Activated naive CD8-positive, alpha-beta T cell treated with anti-CD3 and anti-CD28 coated beads, Interleukin-2, amount 10 ng/mL, durations not matched to agents 7 days and 5 days (primary cell): Measurements from ENCODE around the gene NAALADL1. TPM values are rescaled to one million over a fixed set of nuclear protein-coding genes. Genes with fewer than 3 reads are reported as not detected.

Experiments
- ATAC-seq: fragments of 150-1000 bp; cut with Tn5 transposase; one replicate; pipeline ENCODE4 v1.10.0; 2021; ENCODE audit warnings: low read depth, moderate library complexity
- POLR2A ChIA-PET: fragments of 350-600 bp; sonication (Branson Sonifier 250); formaldehyde crosslinking; loops from one replicate; lab custom pipeline; 2021; ENCODE audit warnings: antibody characterized with exemption; lab: Charles Lee
- DNase-seq: peaks from one replicate; pipeline ENCODE4 v3.0.0; 2021
- H3K27ac Mint-ChIP-seq: one replicate; pipeline ENCODE4 v1.8.0; 2022; ENCODE audit warnings: mild to moderate bottlenecking, mixed read lengths
- H3K27me3 Mint-ChIP-seq: one replicate; pipeline ENCODE4 v1.8.0; 2022; ENCODE audit warnings: mild to moderate bottlenecking, moderate library complexity, mixed read lengths
- H3K36me3 Mint-ChIP-seq: one replicate; pipeline ENCODE4 v1.8.0; 2021; ENCODE audit warnings: mild to moderate bottlenecking, mixed read lengths
- H3K4me1 Mint-ChIP-seq: one replicate; pipeline ENCODE4 v1.8.0; 2021; ENCODE audit warnings: mixed read lengths
- H3K4me3 Mint-ChIP-seq: one replicate; pipeline ENCODE4 v1.8.0; 2022; ENCODE audit warnings: mild to moderate bottlenecking, moderate library complexity, mixed read lengths
- H3K9me3 Mint-ChIP-seq: one replicate; pipeline ENCODE4 v1.8.0; 2021; ENCODE audit warnings: mixed read lengths
- total RNA-seq, 2 experiments: library from RNA; stranded (reverse); gene quantifications; one replicate each; pipeline ENCODE4 v1.2.3, GENCODE V29; 2021

NAALADL1 gene
- total RNA-seq, 2 experiments from 2014 or later, result 19.8 to 22.3 TPM

DNA sequence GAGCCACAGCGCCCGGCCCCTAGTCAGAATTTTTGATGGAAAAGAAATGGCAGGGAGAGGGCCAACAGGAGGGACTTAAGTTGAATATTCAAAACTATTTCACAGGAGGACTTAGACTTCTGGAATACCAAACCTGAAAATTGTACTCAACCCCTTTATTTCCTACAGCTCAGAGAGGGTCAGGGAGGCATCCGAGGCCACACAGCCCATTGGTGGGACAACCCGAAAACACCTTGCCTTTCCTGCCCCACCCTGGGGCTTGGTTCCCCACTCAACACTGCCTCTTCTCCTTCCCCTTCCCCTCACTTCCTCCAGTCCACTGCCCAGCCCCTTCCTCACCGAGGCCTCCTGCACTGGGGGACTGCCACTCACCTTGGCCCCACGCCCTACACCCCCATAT lies 1.4 kb downstream of the NAALADL1 start:
- H3K27ac Mint-ChIP-seq, result no peak overlapping the region
- H3K4me1 Mint-ChIP-seq, result peaks cover 25% of the 10 kb centered on the region
- no peak for ATAC-seq
- POLR2A ChIA-PET, result interaction anchor here (0.7 kb wide), 2 partner anchors 45 to 52 kb away, joined by 4 to 5 read pairs; no protein-coding TSS in a partner anchor
- no peaks in the 10 kb centered on the region for H3K36me3 Mint-ChIP-seq
- DNase-seq, result no peak
- H3K9me3 Mint-ChIP-seq, result no peaks in the 10 kb centered on the region
- H3K27me3 Mint-ChIP-seq, result no peaks in the 10 kb centered on the region
- H3K4me3 Mint-ChIP-seq, result no peak overlapping the region

DNA sequence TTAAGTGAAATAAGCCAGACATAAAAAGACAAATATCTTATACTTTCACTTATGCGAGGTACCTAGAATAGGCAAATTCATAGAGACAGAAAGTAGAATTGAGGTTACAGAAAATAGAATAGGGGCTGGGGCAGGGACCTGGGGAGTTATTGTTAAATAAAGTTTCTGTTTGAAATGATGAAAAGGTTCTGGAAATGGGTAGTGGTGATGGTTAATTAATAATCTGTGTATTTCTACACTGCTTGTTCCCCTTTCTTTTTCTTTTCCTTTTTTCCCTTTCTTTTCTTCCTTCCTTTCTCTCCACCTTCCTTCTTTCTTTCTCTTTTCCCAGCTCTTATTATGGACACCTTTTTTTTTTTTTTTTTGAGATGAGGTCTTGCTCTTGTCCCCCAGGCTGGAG lies 2.8 kb downstream of the NAALADL1 start:
- Mint-ChIP-seq H3K9me3 (no peaks in the 10 kb centered on the region), H3K4me3 (no peak overlapping the region), H3K27ac (no peak overlapping the region), H3K36me3 (no peaks in the 10 kb centered on the region), H3K27me3 (no peaks in the 10 kb centered on the region), H3K4me1 (peaks cover 17% of the 10 kb centered on the region)
- ATAC-seq (no peak), DNase-seq (no peak)
- POLR2A ChIA-PET, result interaction anchor here (0.9 to 1.8 kb wide), 3 partner anchors 9 to 24 kb away, joined by 3 to 6 read pairs (median 3); partner anchors contain the start of gene SAC3D1

DNA sequence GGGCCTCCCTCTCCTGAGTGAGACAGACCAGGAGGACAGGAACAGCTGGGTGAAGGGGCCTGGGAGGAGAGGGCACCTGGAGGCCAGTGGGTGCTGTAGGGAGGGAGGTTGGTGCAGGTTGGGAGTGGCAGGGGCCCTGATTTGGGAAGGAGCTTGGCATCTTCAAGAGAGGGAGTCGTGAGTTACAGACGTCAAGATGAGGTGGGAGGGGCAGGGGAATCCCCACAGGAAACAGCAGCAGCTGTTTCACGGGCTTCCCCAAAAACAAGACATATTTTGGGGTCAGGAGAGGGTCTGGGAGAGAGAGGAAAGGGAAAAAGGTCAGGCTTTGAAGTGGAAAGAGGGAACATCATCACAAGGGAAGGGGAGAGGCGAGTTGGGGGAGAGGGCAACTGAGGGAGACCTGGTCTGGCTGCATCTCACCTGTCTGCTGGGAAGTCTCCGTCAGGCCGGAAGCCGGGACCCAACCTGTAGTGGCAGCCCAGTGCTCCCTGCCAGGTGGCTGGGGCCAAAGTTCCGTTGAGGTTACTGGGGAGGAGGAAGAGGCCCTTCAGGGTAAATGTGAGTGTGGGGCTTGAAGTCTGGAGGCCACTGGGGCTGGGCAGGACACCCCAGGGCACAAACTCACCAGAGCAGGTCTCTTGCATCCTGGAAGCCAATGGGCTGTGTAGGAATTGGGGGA lies 4.4 kb downstream of the NAALADL1 start:
- no peaks in the 10 kb centered on the region for H3K36me3 Mint-ChIP-seq
- no peaks in the 10 kb centered on the region for H3K27me3 Mint-ChIP-seq
- no peaks in the 10 kb centered on the region for H3K9me3 Mint-ChIP-seq
- H3K27ac Mint-ChIP-seq, result peak overlapping the region; percentile 59
- ATAC-seq (peak; percentile 43), DNase-seq (no peak)
- POLR2A ChIA-PET, result interaction anchor here (1.8 kb wide), 1 partner anchor 13 kb away, joined by 6 read pairs; the partner anchor contains the start of gene SAC3D1
- peaks cover 13% of the 10 kb centered on the region for H3K4me1 Mint-ChIP-seq
- peak overlapping the region; percentile 56 for H3K4me3 Mint-ChIP-seq

DNA sequence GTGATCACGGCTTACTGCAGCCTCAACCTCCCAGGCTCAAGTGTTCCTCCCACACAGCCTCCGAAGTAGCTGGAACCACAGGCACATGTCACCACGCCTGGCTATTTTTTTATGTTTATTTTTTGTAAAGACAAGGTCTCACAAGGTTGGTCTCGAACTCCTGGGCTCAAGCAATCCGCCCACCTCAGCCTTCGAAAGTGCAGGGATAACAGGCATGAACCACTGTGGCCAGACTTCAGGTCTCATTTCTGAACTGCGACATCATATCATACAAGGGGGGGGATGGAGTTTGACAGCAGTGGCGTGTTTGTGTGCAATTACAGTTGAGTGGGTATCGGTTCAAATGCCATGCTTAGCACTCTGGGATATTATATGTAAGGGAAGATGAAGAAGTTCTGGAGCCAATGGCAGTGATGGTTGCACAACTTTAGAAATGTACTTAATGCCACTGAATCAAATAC lies 6.9 kb downstream of the NAALADL1 start:
- H3K27me3 Mint-ChIP-seq, result no peaks in the 10 kb centered on the region
- H3K4me1 Mint-ChIP-seq, result peaks cover 24% of the 10 kb centered on the region
- DNase-seq (no peak), ATAC-seq (no peak)
- no peaks in the 10 kb centered on the region for H3K36me3 Mint-ChIP-seq
- no peak overlapping the region for H3K27ac Mint-ChIP-seq
- no peak overlapping the region for H3K4me3 Mint-ChIP-seq
- POLR2A ChIA-PET, result interaction anchor here (0.6 kb wide), 1 partner anchor 453 kb away, joined by 9 read pairs; no protein-coding TSS in a partner anchor
- H3K9me3 Mint-ChIP-seq, result no peaks in the 10 kb centered on the region

DNA sequence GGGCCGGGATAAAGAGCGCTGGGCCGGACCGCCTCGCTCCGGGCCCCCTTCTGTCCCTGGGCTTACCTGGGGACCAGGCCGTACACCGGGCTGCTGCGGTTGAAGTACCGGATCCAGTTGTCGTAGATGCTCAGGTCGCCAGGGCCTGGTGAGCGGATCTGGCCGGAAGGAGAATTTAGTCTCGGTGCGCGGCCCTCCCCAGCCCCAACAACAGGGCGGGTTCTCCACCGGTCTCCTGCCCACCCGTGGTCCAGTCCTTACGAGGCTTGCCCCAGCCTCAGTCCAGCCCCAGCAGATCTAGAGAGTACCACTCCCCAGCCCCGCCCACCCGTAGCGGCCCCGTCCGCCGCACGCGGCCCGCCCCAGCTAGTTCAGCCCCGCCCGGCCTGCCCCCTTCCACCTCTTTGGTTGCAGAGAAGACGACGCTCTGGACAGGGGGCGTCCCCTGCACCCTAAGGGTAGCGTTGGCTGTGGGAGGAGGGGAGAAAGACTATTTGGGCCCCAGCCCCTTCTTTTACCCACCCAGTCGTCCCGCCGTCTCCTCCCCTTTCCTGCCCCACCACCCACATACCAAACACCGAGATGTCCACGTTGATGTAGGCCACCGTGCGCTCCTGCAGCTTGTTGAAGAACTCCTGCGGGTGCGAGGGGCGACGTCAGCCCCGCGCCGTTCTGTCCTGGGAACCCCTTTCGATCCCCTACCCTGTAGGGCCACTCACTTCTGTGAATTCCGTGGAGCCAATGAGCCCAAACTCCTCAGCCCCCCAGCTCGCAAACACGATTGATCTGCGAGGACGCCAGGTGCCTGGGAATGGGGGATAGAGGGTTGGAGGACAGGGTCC lies 10.6 kb downstream of the NAALADL1 start:
- H3K27ac Mint-ChIP-seq, result peak overlapping the region; percentile 85
- H3K4me3 Mint-ChIP-seq, result peak overlapping the region; percentile 73
- ATAC-seq (peak; percentile 65), DNase-seq (peak; percentile 51)
- no peaks in the 10 kb centered on the region for H3K9me3 Mint-ChIP-seq
- H3K4me1 Mint-ChIP-seq, result peaks cover 24% of the 10 kb centered on the region
- H3K27me3 Mint-ChIP-seq, result no peaks in the 10 kb centered on the region
- no peaks in the 10 kb centered on the region for H3K36me3 Mint-ChIP-seq
- POLR2A ChIA-PET, result interaction anchor here (0.8 kb wide), 1 partner anchor 8 kb away, joined by 3 read pairs; no protein-coding TSS in a partner anchor

DNA sequence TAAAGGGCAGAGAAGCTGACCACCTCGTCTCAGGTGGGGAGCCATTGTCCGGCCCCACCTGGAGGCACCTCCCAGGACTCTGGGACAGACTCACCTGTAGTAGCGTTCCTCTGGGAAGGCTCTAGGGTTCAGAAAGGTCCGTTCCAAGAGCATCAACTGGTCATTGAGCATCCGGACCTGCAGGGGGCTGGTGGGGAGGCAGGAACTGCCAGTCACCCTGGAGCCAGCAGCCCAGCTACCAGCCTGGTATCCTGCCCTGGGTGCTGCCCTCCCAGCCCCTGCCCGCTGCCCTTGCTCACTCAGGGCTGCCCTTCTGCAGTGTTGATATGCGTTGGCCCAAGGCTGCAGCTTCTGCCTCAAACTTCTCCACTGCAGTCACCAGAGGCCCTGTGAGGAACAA lies 12.6 kb downstream of the NAALADL1 start:
- POLR2A ChIA-PET, result interaction anchor here (0.9 to 2.3 kb wide), 3 partner anchors 12 to 216 kb away, joined by 3 to 6 read pairs (median 3); partner anchors contain the start of genes POLA2 and VPS51
- H3K27me3 Mint-ChIP-seq, result no peaks in the 10 kb centered on the region
- ATAC-seq, result no peak
- H3K4me1 Mint-ChIP-seq, result peaks cover 27% of the 10 kb centered on the region
- no peak overlapping the region for H3K4me3 Mint-ChIP-seq
- H3K36me3 Mint-ChIP-seq, result peaks cover 2% of the 10 kb centered on the region
- no peak for DNase-seq
- H3K9me3 Mint-ChIP-seq, result no peaks in the 10 kb centered on the region
- peak overlapping the region; percentile 60 for H3K27ac Mint-ChIP-seq

DNA sequence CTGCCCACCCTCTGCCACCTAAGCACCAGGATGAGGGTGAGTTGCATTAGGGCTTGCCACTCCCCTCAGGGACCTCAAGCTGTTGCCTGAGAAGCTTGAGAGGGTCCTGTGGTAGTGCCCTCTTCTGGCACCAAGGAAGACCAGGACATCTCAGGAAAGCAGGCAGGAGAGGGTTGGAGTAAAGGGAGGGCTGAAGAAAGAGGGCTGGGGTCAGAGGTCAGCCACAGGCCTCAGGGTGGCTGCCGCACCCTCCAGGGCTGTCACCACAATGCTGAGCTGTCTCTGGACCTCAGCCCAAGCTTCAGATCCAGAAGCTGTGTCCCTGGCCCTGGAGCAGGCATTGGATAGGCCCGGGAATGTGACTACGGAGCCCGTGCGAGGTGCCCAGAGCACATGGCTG lies 13.3 kb downstream of the NAALADL1 start:
- ATAC-seq, result no peak
- Mint-ChIP-seq H3K36me3 (peaks cover 2% of the 10 kb centered on the region), H3K4me1 (peaks cover 27% of the 10 kb centered on the region), H3K9me3 (no peaks in the 10 kb centered on the region), H3K27ac (no peak overlapping the region), H3K27me3 (no peaks in the 10 kb centered on the region), H3K4me3 (no peak overlapping the region)
- DNase-seq, result no peak
- POLR2A ChIA-PET, result interaction anchor here (2.3 kb wide), 1 partner anchor 52 kb away, joined by 6 read pairs; the partner anchor contains the start of gene VPS51

DNA sequence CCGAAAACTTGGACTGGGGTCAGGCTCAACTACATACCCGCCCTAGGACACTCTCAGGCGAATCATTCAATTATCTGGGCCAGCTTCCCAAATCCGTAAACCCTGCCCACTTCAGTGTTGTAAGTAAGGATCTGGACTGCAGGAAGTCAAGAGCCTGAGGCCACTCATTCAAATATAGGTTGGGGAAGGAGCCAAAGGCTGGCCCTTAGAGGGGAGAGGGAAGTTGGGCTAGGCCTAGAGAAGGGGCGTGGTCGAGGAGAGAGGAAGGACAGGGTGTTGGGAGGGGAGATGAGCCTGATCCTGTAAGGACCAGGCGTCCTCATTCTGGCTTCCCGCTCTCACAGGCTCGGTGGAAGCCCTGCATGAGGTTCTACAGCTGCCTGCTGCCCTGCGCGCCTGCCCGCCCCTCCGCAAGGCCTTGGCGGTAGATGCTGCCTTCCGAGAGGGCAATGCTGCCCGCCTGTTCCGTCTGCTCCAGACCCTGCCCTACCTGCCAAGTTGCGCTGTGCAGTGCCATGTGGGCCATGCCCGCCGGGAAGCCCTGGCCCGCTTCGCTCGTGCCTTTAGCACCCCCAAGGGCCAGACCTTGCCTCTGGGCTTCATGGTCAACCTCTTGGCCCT lies 14.4 kb downstream of the NAALADL1 start:
- ATAC-seq, result no peak
- peaks cover 30% of the 10 kb centered on the region for H3K4me1 Mint-ChIP-seq
- peaks cover 2% of the 10 kb centered on the region for H3K36me3 Mint-ChIP-seq
- POLR2A ChIA-PET, result no interaction called here
- no peaks in the 10 kb centered on the region for H3K9me3 Mint-ChIP-seq
- no peak for DNase-seq
- no peaks in the 10 kb centered on the region for H3K27me3 Mint-ChIP-seq
- no peak overlapping the region for H3K27ac Mint-ChIP-seq
- H3K4me3 Mint-ChIP-seq, result no peak overlapping the region

DNA sequence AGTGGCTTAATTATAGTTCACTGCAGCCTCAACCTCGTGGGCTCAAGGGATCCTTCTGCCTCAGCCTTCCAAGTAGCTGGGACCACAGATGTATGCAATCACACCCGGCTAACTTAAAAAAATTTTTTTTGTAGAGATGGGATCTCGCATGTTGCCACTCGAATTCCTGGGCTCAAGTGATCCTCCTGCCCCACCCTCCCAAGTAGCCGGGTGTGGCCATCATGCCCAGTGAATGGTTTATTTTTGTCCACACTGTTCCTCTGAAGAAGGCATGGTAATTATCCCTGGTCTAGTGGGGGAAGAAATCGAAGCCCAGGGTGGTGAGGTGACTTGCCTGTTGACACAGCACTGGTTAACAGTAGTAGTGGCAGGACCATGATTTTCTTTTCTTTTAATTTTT lies 15.5 kb downstream of the NAALADL1 start:
- DNase-seq (no peak), ATAC-seq (no peak)
- POLR2A ChIA-PET, result no interaction called here
- Mint-ChIP-seq H3K9me3 (no peaks in the 10 kb centered on the region), H3K4me1 (peaks cover 27% of the 10 kb centered on the region), H3K36me3 (peaks cover 2% of the 10 kb centered on the region), H3K27ac (no peak overlapping the region), H3K27me3 (no peaks in the 10 kb centered on the region), H3K4me3 (peak overlapping the region; percentile 91)

DNA sequence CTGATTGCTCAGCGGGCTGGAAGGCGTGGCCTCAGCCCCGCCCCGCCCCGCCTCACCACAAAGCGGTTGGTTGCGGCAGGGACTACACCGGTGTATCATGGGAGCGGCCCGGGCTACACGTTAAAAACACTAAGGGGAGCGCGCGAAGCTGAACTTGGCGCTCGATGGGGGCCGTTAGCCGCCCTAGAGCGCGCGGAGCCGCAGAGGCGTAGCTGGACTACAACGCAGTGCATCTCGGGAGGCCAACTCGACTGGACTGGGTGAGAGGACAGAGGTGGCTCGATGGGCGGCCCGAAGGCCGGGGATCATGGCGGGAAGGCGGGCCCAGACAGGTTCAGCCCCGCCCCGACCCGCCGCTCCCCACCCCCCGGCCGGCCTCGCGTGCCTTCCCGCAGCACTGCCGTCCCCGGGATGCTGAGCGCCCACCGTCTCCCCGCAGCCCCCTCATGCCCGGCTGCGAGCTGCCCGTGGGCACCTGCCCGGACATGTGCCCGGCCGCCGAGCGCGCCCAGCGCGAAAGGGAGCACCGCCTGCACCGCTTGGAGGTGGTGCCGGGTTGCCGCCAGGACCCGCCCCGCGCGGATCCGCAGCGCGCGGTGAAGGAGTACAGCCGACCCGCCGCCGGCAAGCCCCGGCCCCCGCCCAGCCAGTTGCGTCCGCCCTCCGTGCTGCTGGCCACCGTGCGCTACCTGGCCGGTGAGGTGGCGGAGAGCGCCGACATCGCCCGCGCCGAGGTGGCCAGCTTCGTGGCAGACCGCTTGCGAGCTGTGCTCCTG lies 17.3 kb downstream of the NAALADL1 start, which contains the start of gene SAC3D1:
Gene SAC3D1 (plus strand): TSS at position 364 of the 776 bp plus-strand sequence. CDS start 83 bp downstream, at position 447.
- Mint-ChIP-seq H3K27ac (peak within 1 kb of the TSS; percentile 96), H3K9me3 (no peaks in the 10 kb centered on the region), H3K4me3 (peak within 1 kb of the TSS; percentile 91), H3K4me1 (peaks cover 15% of the 10 kb centered on the region), H3K27me3 (no peaks in the 10 kb centered on the region), H3K36me3 (peaks cover 2% of the 10 kb centered on the region)
- DNase-seq (peak; percentile 93), ATAC-seq (peak; percentile 95)
- POLR2A ChIA-PET, result interaction anchor here (0.7 to 2.7 kb wide), 20 partner anchors 8 to 238 kb away, joined by 3 to 22 read pairs (median 4); partner anchors contain the start of genes ARL2, CAPN1, FAU and MAP4K2

DNA sequence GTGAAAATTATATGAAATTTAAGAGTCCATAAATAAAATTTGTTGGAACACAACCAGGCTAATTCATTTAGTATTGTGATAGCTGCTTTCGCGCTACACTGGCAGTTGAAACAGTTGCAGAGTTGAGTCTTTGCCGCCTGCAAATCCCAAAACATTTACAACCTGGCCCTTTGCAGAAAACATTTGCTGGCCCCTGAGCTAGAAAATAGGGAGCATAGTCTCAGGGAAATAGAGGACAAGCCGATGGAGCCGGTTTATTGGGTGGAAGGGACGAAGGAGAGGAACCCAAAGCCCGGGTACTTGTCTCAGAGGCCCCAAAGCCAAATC lies 17.9 kb downstream of the NAALADL1 start:
- Mint-ChIP-seq H3K36me3 (peaks cover 2% of the 10 kb centered on the region), H3K4me3 (peak overlapping the region; percentile 82), H3K4me1 (peaks cover 13% of the 10 kb centered on the region), H3K9me3 (no peaks in the 10 kb centered on the region), H3K27ac (peak overlapping the region; percentile 96), H3K27me3 (no peaks in the 10 kb centered on the region)
- POLR2A ChIA-PET, result interaction anchor here (0.6 to 2.7 kb wide), 22 partner anchors 9 to 238 kb away, joined by 3 to 22 read pairs (median 4); partner anchors contain the start of genes ARL2, FAU, MAP4K2 and MRPL49
- ATAC-seq, result no peak
- no peak for DNase-seq

DNA sequence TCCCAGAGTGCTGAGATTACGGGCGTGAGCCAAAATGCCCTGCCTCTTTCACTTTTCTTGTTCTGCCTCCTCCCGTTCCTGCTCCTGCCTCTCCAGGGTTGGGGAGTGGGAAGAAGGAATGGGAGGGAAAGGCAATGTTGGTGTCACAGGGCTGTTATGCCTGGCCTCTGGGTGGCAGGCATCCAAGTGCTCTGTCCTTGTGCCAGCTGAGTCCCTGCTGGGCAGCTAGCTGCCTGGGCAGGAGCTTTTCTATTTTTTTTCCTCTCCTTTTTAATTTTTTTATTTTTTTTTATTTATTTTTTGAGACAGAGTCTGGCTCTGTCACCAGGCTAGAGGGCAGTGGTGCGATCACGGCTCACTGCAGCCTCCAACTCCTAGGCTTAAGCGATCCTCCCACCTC lies 21.4 kb downstream of the NAALADL1 start:
- POLR2A ChIA-PET, result interaction anchor here (0.8 to 1.4 kb wide), 2 partner anchors 9 to 12 kb away, joined by 3 read pairs; no protein-coding TSS in a partner anchor
- no peaks in the 10 kb centered on the region for H3K9me3 Mint-ChIP-seq
- ATAC-seq (no peak), DNase-seq (no peak)
- no peaks in the 10 kb centered on the region for H3K36me3 Mint-ChIP-seq
- H3K27ac Mint-ChIP-seq, result no peak overlapping the region
- no peaks in the 10 kb centered on the region for H3K27me3 Mint-ChIP-seq
- no peak overlapping the region for H3K4me3 Mint-ChIP-seq
- H3K4me1 Mint-ChIP-seq, result peaks cover 3% of the 10 kb centered on the region
